SK-N-SH (cell line): ENCODE results near the gene GALT. TPM values are rescaled to one million over a fixed set of nuclear protein-coding genes. Genes with fewer than 3 reads are reported as not detected.

Source experiments
- CTCF ChIA-PET: fragments of 300-600, 350-600 bp; formaldehyde crosslinking; extraction: SDS; loops from one replicate; lab custom pipeline; 2021; lab: Yijun Ruan, JAX
- POLR2A ChIA-PET: fragments of 350-600 bp; sonication (Branson Sonifier 250); formaldehyde crosslinking; extraction: SDS; loops from one replicate; lab custom pipeline; 2020; ENCODE audit warnings: antibody characterized with exemption, inconsistent platforms; lab: Yijun Ruan, JAX
- DNase-seq: peaks from one replicate; pipeline ENCODE4 v3.0.0; 2012
- H2AFZ ChIP-seq: fragments of 200-600 bp; sonication (generic); 2 replicates; pipeline ENCODE4 v1.8.1; 2016; ENCODE audit warnings: antibody characterized with exemption, mild to moderate bottlenecking, low read depth
- H3F3A ChIP-seq: fragments of 200-600 bp; sonication (generic); replicated peaks from 2 replicates; pipeline ENCODE3; 2016; ENCODE audit warnings: antibody characterized with exemption, mild to moderate bottlenecking; ENCODE audit not compliant: insufficient read depth
- H3K27ac ChIP-seq, 2 experiments: fragments of 200-500 bp in 1 of 2; fragments of 200-600 bp in 1 of 2; sonication (Bioruptor generic) in 1 of 2; sonication (generic), shearing (Covaris generic) in 1 of 2; 2 replicates each; pipeline versions ENCODE4 v1.5.1 to v1.6.1; 2014 to 2016; ENCODE audit warnings: low read depth in 2 of 2, inconsistent platforms in 1 of 2, low read length in 1 of 2, mild to moderate bottlenecking in 1 of 2, mixed read lengths in 1 of 2
- H3K27me3 ChIP-seq: fragments of 200-600 bp; sonication (generic), shearing (Covaris generic); 2 replicates; pipeline ENCODE4 v1.6.1; 2016; ENCODE audit warnings: mixed run types; ENCODE audit not compliant: insufficient read depth
- H3K36me3 ChIP-seq, 2 experiments: fragments of 200-500 bp in 1 of 2; fragments of 200-600 bp in 1 of 2; sonication (Bioruptor generic) in 1 of 2; sonication (generic) in 1 of 2; replicated peaks in 1 of 2; 2 replicates each; pipeline versions ENCODE3 to v1.5.1; 2014 to 2016; ENCODE audit warnings: low read length in 1 of 2, mild to moderate bottlenecking in 1 of 2; ENCODE audit not compliant: insufficient read depth in 2 of 2, control insufficient read depth in 1 of 2
- H3K4me1 ChIP-seq, 2 experiments: fragments of 200-500 bp in 1 of 2; fragments of 200-600 bp in 1 of 2; sonication (Bioruptor generic) in 1 of 2; sonication (generic), shearing (Covaris generic) in 1 of 2; 2 replicates each; pipeline versions ENCODE4 v1.5.1 to v1.6.1; 2014 to 2016; ENCODE audit warnings: low read depth in 1 of 2, low read length in 1 of 2, mixed run types in 1 of 2; ENCODE audit not compliant: insufficient read depth in 2 of 2, control insufficient read depth in 1 of 2
- H3K4me2 ChIP-seq: fragments of 200-600 bp; sonication (generic), shearing (Covaris generic); 2 replicates; pipeline ENCODE4 v1.6.1; 2017; ENCODE audit warnings: mixed run types
- H3K4me3 ChIP-seq, 2 experiments: fragments of 200-500 bp in 1 of 2; fragments of 200-600 bp in 1 of 2; sonication (Bioruptor generic) in 1 of 2; sonication (generic), shearing (Covaris generic) in 1 of 2; 2 replicates each; pipeline versions ENCODE4 v1.5.1 to v1.8.1; 2014 to 2016; ENCODE audit warnings: low read depth in 2 of 2, inconsistent platforms in 1 of 2, low read length in 1 of 2, mild to moderate bottlenecking in 1 of 2, mixed read lengths in 1 of 2, moderate library complexity in 1 of 2
- H3K79me2 ChIP-seq: fragments of 200-600 bp; sonication (generic); 2 replicates; pipeline ENCODE4 v1.8.1; 2017; ENCODE audit warnings: mild to moderate bottlenecking; ENCODE audit not compliant: insufficient read depth
- H3K9ac ChIP-seq: fragments of 200-600 bp; sonication (generic); 2 replicates; pipeline ENCODE4 v1.6.1; 2017; ENCODE audit warnings: mixed run types
- H3K9me2 ChIP-seq: fragments of 200-600 bp; sonication (generic); 2 replicates; pipeline ENCODE4 v1.6.1; 2017; ENCODE audit warnings: mixed run types
- H3K9me3 ChIP-seq: fragments of 200-600 bp; sonication (generic); 2 replicates; pipeline ENCODE4 v1.6.1; 2017; ENCODE audit warnings: mixed run types, mild to moderate bottlenecking, moderate library complexity
- H4K20me1 ChIP-seq: fragments of 200-600 bp; sonication (generic); 2 replicates; pipeline ENCODE4 v1.6.1; 2017; ENCODE audit warnings: mild to moderate bottlenecking, mixed run types; ENCODE audit not compliant: insufficient read depth
- CHD2 ChIP-seq: fragments of 150-350 bp; IDR thresholded peaks from 2 replicates; pipeline ENCODE4 v1.6.1; 2018; ENCODE audit warnings: low read length; ENCODE audit not compliant: partially characterized antibody
- CTCF ChIP-seq: fragments of 200-600 bp; sonication (generic); IDR thresholded peaks from 2 replicates; pipeline ENCODE4 v1.6.1; 2017; ENCODE audit warnings: antibody characterized with exemption, mild to moderate bottlenecking, moderate library complexity
- JUND ChIP-seq: IDR thresholded peaks from 2 replicates; pipeline ENCODE4 v1.4.0; 2012
- RAD21 ChIP-seq: IDR thresholded peaks from 2 replicates; pipeline ENCODE4 v1.6.1; 2012; ENCODE audit warnings: mild to moderate bottlenecking, low read length
- RCOR1 ChIP-seq: fragments of 150-350 bp; IDR thresholded peaks from 2 replicates; pipeline ENCODE4 v1.6.1; 2017; ENCODE audit warnings: antibody characterized with exemption, low read length
- SIN3A ChIP-seq: IDR thresholded peaks from 2 replicates; pipeline ENCODE4 v1.6.1; 2012; ENCODE audit warnings: low read depth, mild to moderate bottlenecking, low read length, moderate library complexity, borderline replicate concordance
- TCF12 ChIP-seq: IDR thresholded peaks from 2 replicates; pipeline ENCODE4 v1.4.0; 2012
- TEAD4 ChIP-seq: IDR thresholded peaks from 2 replicates; pipeline ENCODE4 v1.4.0; 2012; ENCODE audit warnings: mild to moderate bottlenecking, borderline replicate concordance; ENCODE audit not compliant: insufficient read depth
- WGBS: methylation state at CpG from one replicate; pipeline ENCODE4 v1.1.6; 2017; ENCODE audit warnings: low lambda C conversion rate; 5-methylcytosine and 5-hydroxymethylcytosine counted together
- polyA plus RNA-seq, 3 experiments: library from polyadenylated mRNA; depleted of rRNA; stranded (reverse); fragments of >200 nt; gene quantifications; 2 replicates each; pipeline ENCODE4 v1.2.3, GENCODE V29; 2012
- TF ChIP-seq, protein P1 (sequence below): fragments of 150-350 bp; IDR thresholded peaks from 2 replicates; pipeline ENCODE4 v1.6.1; 2017; ENCODE audit warnings: antibody characterized with exemption, low read length, low read depth, borderline replicate concordance
- TF ChIP-seq, protein P2 (sequence below): IDR thresholded peaks from 2 replicates; pipeline ENCODE4 v1.6.1; 2012; ENCODE audit warnings: mild to moderate bottlenecking, low read depth, low read length, moderate library complexity
- TF ChIP-seq, protein P3 (sequence below): IDR thresholded peaks from 2 replicates; pipeline ENCODE4 v1.4.0; 2012; ENCODE audit warnings: low read depth, borderline replicate concordance

The GALT gene
- polyA plus RNA-seq, 1 of the 3 experiments (the other 2 are of a cell fraction): 45.9 TPM

DNA sequence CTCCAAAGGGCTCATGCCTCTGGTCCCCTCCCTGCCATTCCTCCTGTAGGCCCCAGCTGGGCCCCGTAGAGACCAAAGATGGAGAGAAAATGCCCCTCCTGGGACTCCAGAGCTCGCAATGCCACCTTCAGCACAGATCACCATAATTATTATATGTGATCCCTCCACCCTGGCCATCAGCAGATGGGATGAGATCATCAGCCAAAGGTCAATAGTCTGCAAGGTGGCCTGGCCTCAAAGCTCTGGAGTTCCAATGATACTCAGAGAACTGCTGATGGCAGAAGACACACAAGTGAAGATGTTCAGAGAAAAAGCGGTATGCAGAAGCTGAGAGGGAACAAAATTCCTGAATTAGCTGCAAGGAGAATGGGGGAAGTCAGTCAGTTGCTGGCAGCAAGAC is 39.6 kb upstream of the GALT start:
- WGBS: 92% methylated on average over 3 of the region's 3 CpGs
- no peak for TF ChIP-seq TCF12
- TF ChIP-seq RCOR1: no peak
- no peak for TF ChIP-seq SIN3A
- TF ChIP-seq RAD21: no peak
- TF ChIP-seq CTCF: no peak
- no peak for TF ChIP-seq JUND
- TF ChIP-seq, protein P1, sequence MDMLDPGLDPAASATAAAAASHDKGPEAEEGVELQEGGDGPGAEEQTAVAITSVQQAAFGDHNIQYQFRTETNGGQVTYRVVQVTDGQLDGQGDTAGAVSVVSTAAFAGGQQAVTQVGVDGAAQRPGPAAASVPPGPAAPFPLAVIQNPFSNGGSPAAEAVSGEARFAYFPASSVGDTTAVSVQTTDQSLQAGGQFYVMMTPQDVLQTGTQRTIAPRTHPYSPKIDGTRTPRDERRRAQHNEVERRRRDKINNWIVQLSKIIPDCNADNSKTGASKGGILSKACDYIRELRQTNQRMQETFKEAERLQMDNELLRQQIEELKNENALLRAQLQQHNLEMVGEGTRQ: no peak
- TF ChIP-seq TEAD4: no peak
- TF ChIP-seq, all 33 proteins: peak for 0
- ChIA-PET CTCF (interaction anchor here (1.3 to 7.9 kb wide), 8 partner anchors 14 to 203 kb away, joined by 3 to 112 read pairs (median 36); partner anchors contain the start of gene SIGMAR1), POLR2A (no interaction called here)
- no peaks in the 10 kb centered on the region for H4K20me1 ChIP-seq
- no peak overlapping the region for H3K27ac ChIP-seq
- no peak overlapping the region for H3K9ac ChIP-seq
- H3K4me3 ChIP-seq: no peak overlapping the region
- no peak overlapping the region for H3K4me2 ChIP-seq
- H3K9me2 ChIP-seq: no peaks in the 10 kb centered on the region
- H3K27me3 ChIP-seq: no peaks in the 10 kb centered on the region
- H3F3A ChIP-seq: no peaks in the 10 kb centered on the region
- no peaks in the 10 kb centered on the region for H3K36me3 ChIP-seq
- peaks cover 0 to 12% of the 10 kb centered on the region in 2 experiments; a peak in 1 of 4 replicates for H3K4me1 ChIP-seq
- no peak for DNase-seq
- no peaks in the 10 kb centered on the region for H3K9me3 ChIP-seq
- H3K79me2 ChIP-seq: peaks cover 10% of the 10 kb centered on the region; the same call in 1 of the 2 replicates
- H2AFZ ChIP-seq: no peak overlapping the region

DNA sequence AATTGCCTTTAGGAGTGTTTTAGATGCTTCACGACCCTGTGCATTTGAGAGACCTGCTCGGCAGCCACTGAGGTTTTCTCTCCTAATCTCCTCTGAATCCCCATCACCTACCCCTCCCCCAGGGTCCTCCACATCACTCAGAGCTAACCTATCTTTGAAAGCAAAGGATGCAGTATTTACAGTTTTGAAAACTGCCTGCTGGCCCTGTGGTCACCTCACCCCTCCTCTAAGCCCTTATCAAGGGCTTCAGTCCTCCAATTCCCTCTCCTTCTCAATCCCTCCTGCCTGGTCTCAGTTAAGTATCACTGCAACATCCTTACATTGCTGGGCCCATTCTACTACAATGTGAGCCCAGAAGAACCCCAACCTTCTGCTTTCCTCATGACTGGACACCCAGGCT is 39.1 kb upstream of the GALT start:
- TF ChIP-seq, protein P2, sequence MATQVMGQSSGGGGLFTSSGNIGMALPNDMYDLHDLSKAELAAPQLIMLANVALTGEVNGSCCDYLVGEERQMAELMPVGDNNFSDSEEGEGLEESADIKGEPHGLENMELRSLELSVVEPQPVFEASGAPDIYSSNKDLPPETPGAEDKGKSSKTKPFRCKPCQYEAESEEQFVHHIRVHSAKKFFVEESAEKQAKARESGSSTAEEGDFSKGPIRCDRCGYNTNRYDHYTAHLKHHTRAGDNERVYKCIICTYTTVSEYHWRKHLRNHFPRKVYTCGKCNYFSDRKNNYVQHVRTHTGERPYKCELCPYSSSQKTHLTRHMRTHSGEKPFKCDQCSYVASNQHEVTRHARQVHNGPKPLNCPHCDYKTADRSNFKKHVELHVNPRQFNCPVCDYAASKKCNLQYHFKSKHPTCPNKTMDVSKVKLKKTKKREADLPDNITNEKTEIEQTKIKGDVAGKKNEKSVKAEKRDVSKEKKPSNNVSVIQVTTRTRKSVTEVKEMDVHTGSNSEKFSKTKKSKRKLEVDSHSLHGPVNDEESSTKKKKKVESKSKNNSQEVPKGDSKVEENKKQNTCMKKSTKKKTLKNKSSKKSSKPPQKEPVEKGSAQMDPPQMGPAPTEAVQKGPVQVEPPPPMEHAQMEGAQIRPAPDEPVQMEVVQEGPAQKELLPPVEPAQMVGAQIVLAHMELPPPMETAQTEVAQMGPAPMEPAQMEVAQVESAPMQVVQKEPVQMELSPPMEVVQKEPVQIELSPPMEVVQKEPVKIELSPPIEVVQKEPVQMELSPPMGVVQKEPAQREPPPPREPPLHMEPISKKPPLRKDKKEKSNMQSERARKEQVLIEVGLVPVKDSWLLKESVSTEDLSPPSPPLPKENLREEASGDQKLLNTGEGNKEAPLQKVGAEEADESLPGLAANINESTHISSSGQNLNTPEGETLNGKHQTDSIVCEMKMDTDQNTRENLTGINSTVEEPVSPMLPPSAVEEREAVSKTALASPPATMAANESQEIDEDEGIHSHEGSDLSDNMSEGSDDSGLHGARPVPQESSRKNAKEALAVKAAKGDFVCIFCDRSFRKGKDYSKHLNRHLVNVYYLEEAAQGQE: no peak
- TF ChIP-seq, protein P3, sequence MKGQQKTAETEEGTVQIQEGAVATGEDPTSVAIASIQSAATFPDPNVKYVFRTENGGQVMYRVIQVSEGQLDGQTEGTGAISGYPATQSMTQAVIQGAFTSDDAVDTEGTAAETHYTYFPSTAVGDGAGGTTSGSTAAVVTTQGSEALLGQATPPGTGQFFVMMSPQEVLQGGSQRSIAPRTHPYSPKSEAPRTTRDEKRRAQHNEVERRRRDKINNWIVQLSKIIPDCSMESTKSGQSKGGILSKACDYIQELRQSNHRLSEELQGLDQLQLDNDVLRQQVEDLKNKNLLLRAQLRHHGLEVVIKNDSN: no peak
- TF ChIP-seq CHD2: no peak
- peaks cover 10% of the 10 kb centered on the region; the same call in 1 of the 2 replicates for H3K79me2 ChIP-seq
- no peaks in the 10 kb centered on the region for H3K36me3 ChIP-seq
- H3K4me2 ChIP-seq: no peak overlapping the region
- ChIA-PET POLR2A (no interaction called here), CTCF (interaction anchor here (1.3 to 7.9 kb wide), 8 partner anchors 14 to 203 kb away, joined by 3 to 112 read pairs (median 36); partner anchors contain the start of gene SIGMAR1)
- H3K4me1 ChIP-seq: peaks cover 0 to 14% of the 10 kb centered on the region in 2 experiments; a peak in 1 of 4 replicates
- H3K4me3 ChIP-seq: no peak overlapping the region
- H3F3A ChIP-seq: no peaks in the 10 kb centered on the region
- H3K9me3 ChIP-seq: no peaks in the 10 kb centered on the region
- H3K9me2 ChIP-seq: no peaks in the 10 kb centered on the region
- H3K27ac ChIP-seq: no peak overlapping the region
- no peak for DNase-seq
- H3K9ac ChIP-seq: no peak overlapping the region
- H3K27me3 ChIP-seq: no peaks in the 10 kb centered on the region
- no peak overlapping the region for H2AFZ ChIP-seq
- H4K20me1 ChIP-seq: no peaks in the 10 kb centered on the region
- 54% methylated on average over 2 of the region's 2 CpGs for WGBS
